GM12874 (cell line): Measurements from ENCODE around the gene TBC1D9.

ENCODE experiments used
- CTCF ChIP-seq: IDR thresholded peaks from 2 replicates; pipeline ENCODE4 v1.5.1; 2011; ENCODE audit warnings: low read depth, mild to moderate bottlenecking, control low read depth, low read length, moderate library complexity; ENCODE audit not compliant: insufficient read depth

TBC1D9 gene

GRCh38 chr4:140752291-140753068 is 3.7 kb downstream of the TBC1D9 start:
- TF ChIP-seq CTCF = no peak

GRCh38 chr4:140750470-140750869 is 5.7 kb downstream of the TBC1D9 start:
- no peak for TF ChIP-seq CTCF

GRCh38 chr4:140748171-140748570 is 8.0 kb downstream of the TBC1D9 start:
- TF ChIP-seq CTCF = no peak

- no peak for TF ChIP-seq CTCF
Observed at GRCh38 chr4:140744421-140744820, 11.8 kb downstream of the TBC1D9 start.

- TF ChIP-seq CTCF = peak; percentile 34; the same call in 1 of the 2 replicates
Observed at GRCh38 chr4:140743194-140743931, 12.8 kb downstream of the TBC1D9 start.

GRCh38 chr4:140742838-140743193 is 13.4 kb downstream of the TBC1D9 start:
- no peak for TF ChIP-seq CTCF

- no peak for TF ChIP-seq CTCF
Observed at GRCh38 chr4:140740906-140741670, 15.1 kb downstream of the TBC1D9 start.
